ENCODE measurements around the gene JAGN1.

GRCh38 chr3:9864200-9864927 lies 26.0 kb upstream of the JAGN1 start:
- no peak for TF ChIP-seq TAF1 (IDR thresholded peaks at IDR 0.05; ENCODE audit: low read depth)
- TF ChIP-seq CEBPB (IDR thresholded peaks at IDR 0.05), result peak; percentile 86
- no peak for TF ChIP-seq MAX (IDR thresholded peaks at IDR 0.05)
- no peak for TF ChIP-seq EP300 (IDR thresholded peaks at IDR 0.05; ENCODE audit: borderline replicate concordance)
- TF ChIP-seq TCF12 (IDR thresholded peaks at IDR 0.05; ENCODE audit: low read depth), result no peak
- TF ChIP-seq TEAD4 (IDR thresholded peaks at IDR 0.05), result no peak
- TF ChIP-seq CREB1 (IDR thresholded peaks at IDR 0.05; ENCODE audit: low read depth), result no peak
- no peak for TF ChIP-seq YY1 (IDR thresholded peaks at IDR 0.05; ENCODE audit: low read depth)
- no peak for TF ChIP-seq RAD21 (IDR thresholded peaks at IDR 0.05; ENCODE audit: low read depth)
- peak; percentile 59 for TF ChIP-seq NFIC (IDR thresholded peaks at IDR 0.05)
- no peak for TF ChIP-seq REST (IDR thresholded peaks at IDR 0.05; ENCODE audit: low read depth)

Measured in Ishikawa (cell line).